H1 (cell line): ENCODE measurements around the gene MATK. TPM values are rescaled to one million over a fixed set of nuclear protein-coding genes. Genes with fewer than 3 reads are reported as not detected.

ENCODE experiments used
- CTCF ChIA-PET: fragments of 300-600 bp; sonication (Branson Sonifier 250); formaldehyde crosslinking; loops from one replicate; lab custom pipeline; 2021; ENCODE audit not compliant: partially characterized antibody; lab: Charles Lee
- POLR2A ChIA-PET: fragments of 300-600 bp; sonication (Branson Sonifier 250); formaldehyde crosslinking; loops from one replicate; lab custom pipeline; 2021; ENCODE audit warnings: inconsistent platforms; ENCODE audit not compliant: partially characterized antibody; lab: Charles Lee
- DNase-seq, 2 experiments: peaks; one replicate each; pipeline versions ENCODE4 v3.0.0 to v3.0.0-alpha.2; 2010 to 2022; ENCODE audit warnings: low spot score in 2 of 2, low read depth in 1 of 2, mixed read lengths in 1 of 2
- FAIRE-seq: peaks from 2 replicates; lab custom pipeline; 2011; peaks lifted over from hg19 to GRCh38; lab: Jason Lieb, UNC
- H2AFZ ChIP-seq: 2 replicates; pipeline ENCODE4 v1.8.1; 2012; ENCODE audit warnings: low read length, inconsistent platforms
- H2AK5ac ChIP-seq: 2 replicates; pipeline ENCODE4 v1.6.1; 2013; ENCODE audit warnings: low read depth, low read length
- H2BK120ac ChIP-seq: replicated peaks from 2 replicates; pipeline ENCODE3; 2013; ENCODE audit warnings: low read depth, low read length, inconsistent platforms
- H2BK12ac ChIP-seq: 2 replicates; pipeline ENCODE4 v1.6.1; 2013; ENCODE audit warnings: low read depth, low read length
- H2BK15ac ChIP-seq: 2 replicates; pipeline ENCODE4 v1.6.1; 2013; ENCODE audit warnings: low read length
- H2BK20ac ChIP-seq: 2 replicates; pipeline ENCODE4 v1.6.1; 2013; ENCODE audit warnings: low read length
- H2BK5ac ChIP-seq: 2 replicates; pipeline ENCODE4 v1.6.1; 2013; ENCODE audit warnings: low read depth, low read length
- H3K14ac ChIP-seq: 2 replicates; pipeline ENCODE4 v1.6.1; 2013; ENCODE audit warnings: inconsistent platforms; ENCODE audit not compliant: insufficient read length
- H3K18ac ChIP-seq: 2 replicates; pipeline ENCODE4 v1.6.1; 2013; ENCODE audit warnings: low read length; ENCODE audit errors: extremely low read depth
- H3K23ac ChIP-seq: 2 replicates; pipeline ENCODE4 v1.6.1; 2013; ENCODE audit warnings: inconsistent platforms; ENCODE audit not compliant: insufficient read length
- H3K23me2 ChIP-seq: 2 replicates; pipeline ENCODE4 v1.6.1; 2013; ENCODE audit warnings: low read depth, low read length
- H3K27ac ChIP-seq: 2 replicates; pipeline ENCODE4 v1.6.1; 2011; ENCODE audit warnings: low read depth, low read length, inconsistent platforms
- H3K27me3 ChIP-seq, 4 experiments: replicated peaks in 1 of 4; 1 replicate in 1 of 4; 2 replicates in 3 of 4; pipeline versions ENCODE4 v1.6.1 to v1.8.1; 2011 to 2013; ENCODE audit warnings: low read length in 3 of 4, mild to moderate bottlenecking in 3 of 4, inconsistent platforms in 2 of 4, mixed read lengths in 2 of 4, moderate library complexity in 1 of 4; ENCODE audit not compliant: control insufficient read depth in 3 of 4, insufficient read depth in 3 of 4; ENCODE audit errors: extremely low read depth in 1 of 4
- H3K36me3 ChIP-seq, 4 experiments: 2 replicates each; pipeline versions ENCODE4 v1.6.1 to v1.8.1; 2011 to 2013; ENCODE audit warnings: mild to moderate bottlenecking in 4 of 4, low read length in 3 of 4, moderate library complexity in 2 of 4, control low read depth in 1 of 4, inconsistent platforms in 1 of 4; ENCODE audit not compliant: insufficient read depth in 4 of 4, control insufficient read depth in 2 of 4
- H3K4ac ChIP-seq: replicated peaks from 2 replicates; pipeline ENCODE3; 2013; ENCODE audit warnings: low read length, low read depth, mixed read lengths, inconsistent platforms; ENCODE audit not compliant: insufficient read length
- H3K4me1 ChIP-seq, 4 experiments: replicated peaks in 1 of 4; 1 replicate in 1 of 4; 2 replicates in 3 of 4; pipeline versions ENCODE4 v1.6.1 to v1.8.1; 2011 to 2013; ENCODE audit warnings: low read length in 3 of 4, inconsistent platforms in 2 of 4, mixed read lengths in 1 of 4; ENCODE audit not compliant: insufficient read depth in 4 of 4, control insufficient read depth in 3 of 4
- H3K4me2 ChIP-seq, 2 experiments: 2 replicates each; pipeline versions ENCODE4 v1.6.1 to v1.8.1; 2011 to 2013; ENCODE audit warnings: low read depth in 2 of 2, low read length in 2 of 2, control low read depth in 1 of 2, inconsistent platforms in 1 of 2, mild to moderate bottlenecking in 1 of 2; ENCODE audit not compliant: insufficient read depth in 1 of 2
- H3K4me3 ChIP-seq, 4 experiments: fragments of 200-600, 300-600 bp in 1 of 4; sonication (generic), shearing (Covaris generic), sonication (Bioruptor Twin) in 1 of 4; 2 replicates each; pipeline versions ENCODE4 v1.5.1 to v1.8.1; 2011 to 2016; ENCODE audit warnings: low read length in 4 of 4, low read depth in 3 of 4, control low read depth in 2 of 4, inconsistent platforms in 2 of 4, mild to moderate bottlenecking in 2 of 4, mixed read lengths in 1 of 4, moderate library complexity in 1 of 4; ENCODE audit not compliant: insufficient read depth in 2 of 4; ENCODE audit errors: extremely low read depth in 1 of 4
- H3K56ac ChIP-seq: replicated peaks from 2 replicates; pipeline ENCODE3; 2013; ENCODE audit warnings: low read depth, mild to moderate bottlenecking, mixed read lengths, low read length, inconsistent platforms; ENCODE audit not compliant: insufficient read length
- H3K79me1 ChIP-seq: 2 replicates; pipeline ENCODE4 v1.6.1; 2013; ENCODE audit warnings: low read depth, low read length, control low read depth
- H3K79me2 ChIP-seq, 2 experiments: 2 replicates each; pipeline versions ENCODE4 v1.6.1 to v1.8.1; 2012 to 2013; ENCODE audit warnings: low read length in 2 of 2, mild to moderate bottlenecking in 2 of 2, inconsistent platforms in 1 of 2; ENCODE audit not compliant: insufficient read depth in 2 of 2, control insufficient read depth in 1 of 2
- H3K9ac ChIP-seq, 4 experiments: replicated peaks in 1 of 4; 1 replicate in 1 of 4; 2 replicates in 3 of 4; pipeline versions ENCODE4 v1.6.1 to v1.8.1; 2011 to 2013; ENCODE audit warnings: low read depth in 3 of 4, low read length in 3 of 4, control low read depth in 2 of 4, mild to moderate bottlenecking in 2 of 4, moderate library complexity in 2 of 4, inconsistent platforms in 1 of 4; ENCODE audit errors: extremely low read depth in 1 of 4
- H3K9me3 ChIP-seq, 2 experiments: 2 replicates each; pipeline versions ENCODE4 v1.6.1 to v1.8.1; 2012 to 2013; ENCODE audit warnings: mild to moderate bottlenecking in 2 of 2, moderate library complexity in 2 of 2, control low read depth in 1 of 2, inconsistent platforms in 1 of 2, low read depth in 1 of 2, low read length in 1 of 2, mixed read lengths in 1 of 2; ENCODE audit not compliant: insufficient read depth in 2 of 2
- H4K20me1 ChIP-seq, 2 experiments: replicated peaks in 1 of 2; 2 replicates each; pipeline versions ENCODE3 to v1.8.1; 2011 to 2013; ENCODE audit warnings: inconsistent platforms in 2 of 2, low read length in 2 of 2, mild to moderate bottlenecking in 1 of 2; ENCODE audit not compliant: insufficient read depth in 2 of 2, control insufficient read depth in 1 of 2
- H4K5ac ChIP-seq: 2 replicates; pipeline ENCODE4 v1.6.1; 2013; ENCODE audit warnings: low read length, low read depth, mixed read lengths, inconsistent platforms; ENCODE audit not compliant: insufficient read length
- H4K8ac ChIP-seq: 2 replicates; pipeline ENCODE4 v1.8.0; 2013; ENCODE audit warnings: mild to moderate bottlenecking, moderate library complexity, low read length, inconsistent platforms; ENCODE audit not compliant: insufficient read depth; ENCODE audit errors: extremely low read depth
- H4K91ac ChIP-seq: replicated peaks from 2 replicates; pipeline ENCODE3; 2013; ENCODE audit warnings: low read length, mixed read lengths, inconsistent platforms; ENCODE audit not compliant: insufficient read length
- CHD2 ChIP-seq: IDR thresholded peaks from 2 replicates; pipeline ENCODE4 v1.6.1; 2012; ENCODE audit warnings: low read length, improper control_type of control experiment
- HDAC6 ChIP-seq: IDR thresholded peaks from one replicate; pipeline ENCODE4 v1.7.1; 2012; ENCODE audit warnings: low read depth, mild to moderate bottlenecking, inconsistent platforms, low read length, moderate library complexity
- PHF8 ChIP-seq: fragments of 200-600 bp; sonication (generic); conservative IDR thresholded peaks from 2 replicates; pipeline ENCODE4 v1.7.1; 2012; ENCODE audit warnings: low read depth, mild to moderate bottlenecking, inconsistent platforms, low read length, moderate library complexity
- RBBP5 ChIP-seq: IDR thresholded peaks from 2 replicates; pipeline ENCODE4 v1.7.1; 2012; ENCODE audit warnings: low read depth, mild to moderate bottlenecking, inconsistent platforms, low read length, moderate library complexity, borderline replicate concordance
- RXRA ChIP-seq: IDR thresholded peaks from 2 replicates; pipeline ENCODE4 v1.6.1; 2011; ENCODE audit warnings: low read depth, mild to moderate bottlenecking, low read length, moderate library complexity; ENCODE audit not compliant: insufficient read depth
- WGBS, 2 experiments: shearing (Covaris generic) in 1 of 2; methylation state at CpG; one replicate each; pipeline versions ENCODE4 v1.1.6 to v1.1.7; 2013 to 2015; ENCODE audit warnings: low lambda C conversion rate in 2 of 2, mixed read lengths in 2 of 2, inconsistent platforms in 1 of 2, low coverage in 1 of 2, missing lambda C conversion rate in 1 of 2; ENCODE audit not compliant: insufficient replicate concordance in 2 of 2, insufficient coverage in 1 of 2, insufficient read length in 1 of 2; ENCODE audit errors: extremely low coverage in 1 of 2, missing lambda C conversion rate in 1 of 2; 5-methylcytosine and 5-hydroxymethylcytosine counted together
- polyA plus RNA-seq, 7 experiments: library from polyadenylated mRNA; depleted of rRNA in 3 of 7; stranded (reverse) in 5 of 7; unstranded in 2 of 7; fragments of >200 nt in 5 of 7; fragments of 200-250 nt in 2 of 7; gene quantifications; 1 replicate in 5 of 7; 2 replicates in 1 of 7; 4 replicates in 1 of 7; pipeline versions ENCODE4 v1.2.1 to v1.2.3, GENCODE V29; 2011 to 2013; ENCODE audit warnings: missing spikeins in 2 of 7, mixed read lengths in 2 of 7
- total RNA-seq: library from RNA; stranded (reverse); fragmentation: NEBNext Ultra II Directional; extraction: Animal tissue kit (Norgen Biotek cat#: 25700); gene quantifications from 2 replicates; pipeline ENCODE4 v1.2.1, GENCODE V29; 2021

Gene MATK
- total and polyA plus RNA-seq, 2 of the 8 experiments (the other 6 are each of a cell fraction or from before 2014, with no cell fraction given), result 20.5 to 21.4 TPM

GRCh38 chr19:3778104-3778867 is 7.9 kb downstream of the MATK start:
- no peaks in the 10 kb centered on the region for H3K79me1 ChIP-seq
- H2AK5ac ChIP-seq, result no peak overlapping the region
- WGBS, 2 experiments, result 96% methylated on average over 29 of the region's 37 CpGs; no CpG with 5 or more reads in 1 of the 2 experiments
- H3K4ac ChIP-seq, result no peak overlapping the region
- H2AFZ ChIP-seq, result no peak overlapping the region
- H4K91ac ChIP-seq, result no peak overlapping the region
- no peak overlapping the region for H2BK120ac ChIP-seq
- peaks cover 17 to 22% of the 10 kb centered on the region in 2 experiments for H3K9me3 ChIP-seq
- no peak overlapping the region for H3K9ac ChIP-seq
- no peak overlapping the region for H2BK15ac ChIP-seq
- POLR2A ChIA-PET, result interaction anchor here (1.2 to 2.3 kb wide), 3 partner anchors 9 to 204 kb away, joined by 4 to 7 read pairs (median 5); no protein-coding TSS in a partner anchor
- no peak for FAIRE-seq
- CTCF ChIA-PET, result interaction anchor here (2.0 kb wide), 1 partner anchor 44 kb away, joined by 9 read pairs; no protein-coding TSS in a partner anchor
- H3K4me3 ChIP-seq, result no peak overlapping the region
- no peak overlapping the region for H2BK20ac ChIP-seq
- no peaks in the 10 kb centered on the region for H3K79me2 ChIP-seq
- H3K18ac ChIP-seq, result no peak overlapping the region
- no peak overlapping the region for H2BK12ac ChIP-seq
- no peaks in the 10 kb centered on the region for H3K4me1 ChIP-seq
- TF ChIP-seq HDAC6 (no peak), RBBP5 (no peak), RXRA (no peak), PHF8 (no peak), CHD2 (no peak)
- peaks cover 0 to 14% (median 3%) of the 10 kb centered on the region in 4 experiments; a peak in 2 of 8 replicates for H3K36me3 ChIP-seq
- no peak overlapping the region for H2BK5ac ChIP-seq
- H4K5ac ChIP-seq, result no peak overlapping the region
- no peak overlapping the region for H3K56ac ChIP-seq
- H3K14ac ChIP-seq, result no peak overlapping the region
- no peak for DNase-seq
- no peaks in the 10 kb centered on the region for H3K27me3 ChIP-seq
- H3K27ac ChIP-seq, result no peak overlapping the region
- H3K4me2 ChIP-seq, result no peak overlapping the region
- peaks cover 0 to 3% of the 10 kb centered on the region in 2 experiments for H4K20me1 ChIP-seq
- H3K23ac ChIP-seq, result no peak overlapping the region
- peaks cover 6% of the 10 kb centered on the region; the same call in 1 of the 2 replicates for H3K23me2 ChIP-seq
- H4K8ac ChIP-seq, result no peak overlapping the region
